GM12873 (cell line): ENCODE data around the gene KIFAP3.

Source experiments
- TF ChIP-seq, protein P1 (sequence below): IDR thresholded peaks from 2 replicates; pipeline ENCODE4 v1.5.1; 2012; ENCODE audit warnings: low read depth, mild to moderate bottlenecking, moderate library complexity, low read length, control low read depth; ENCODE audit not compliant: insufficient read depth; ENCODE audit errors: missing control alignments

KIFAP3 gene

DNA sequence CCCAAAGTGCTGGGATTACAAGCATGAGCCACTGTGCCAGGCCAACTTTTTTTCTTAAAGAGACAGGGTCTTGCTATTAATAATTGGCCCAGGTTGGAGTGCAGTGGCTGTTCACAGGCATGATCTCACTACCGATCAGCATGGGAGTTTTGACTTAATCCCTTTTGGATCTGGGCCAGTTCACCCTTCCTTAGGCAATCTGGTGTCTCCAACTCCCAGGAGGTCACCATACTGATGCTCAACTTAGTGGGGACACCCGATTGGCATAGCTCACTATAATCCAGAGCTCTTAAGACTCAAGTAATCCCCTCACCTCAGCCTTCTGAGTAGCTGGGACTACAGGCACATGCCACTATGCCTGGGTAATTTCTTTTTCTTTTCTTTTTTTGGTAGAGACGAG is 116.6 kb downstream of the KIFAP3 start:
- TF ChIP-seq, protein P1, sequence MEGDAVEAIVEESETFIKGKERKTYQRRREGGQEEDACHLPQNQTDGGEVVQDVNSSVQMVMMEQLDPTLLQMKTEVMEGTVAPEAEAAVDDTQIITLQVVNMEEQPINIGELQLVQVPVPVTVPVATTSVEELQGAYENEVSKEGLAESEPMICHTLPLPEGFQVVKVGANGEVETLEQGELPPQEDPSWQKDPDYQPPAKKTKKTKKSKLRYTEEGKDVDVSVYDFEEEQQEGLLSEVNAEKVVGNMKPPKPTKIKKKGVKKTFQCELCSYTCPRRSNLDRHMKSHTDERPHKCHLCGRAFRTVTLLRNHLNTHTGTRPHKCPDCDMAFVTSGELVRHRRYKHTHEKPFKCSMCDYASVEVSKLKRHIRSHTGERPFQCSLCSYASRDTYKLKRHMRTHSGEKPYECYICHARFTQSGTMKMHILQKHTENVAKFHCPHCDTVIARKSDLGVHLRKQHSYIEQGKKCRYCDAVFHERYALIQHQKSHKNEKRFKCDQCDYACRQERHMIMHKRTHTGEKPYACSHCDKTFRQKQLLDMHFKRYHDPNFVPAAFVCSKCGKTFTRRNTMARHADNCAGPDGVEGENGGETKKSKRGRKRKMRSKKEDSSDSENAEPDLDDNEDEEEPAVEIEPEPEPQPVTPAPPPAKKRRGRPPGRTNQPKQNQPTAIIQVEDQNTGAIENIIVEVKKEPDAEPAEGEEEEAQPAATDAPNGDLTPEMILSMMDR: no peak

DNA sequence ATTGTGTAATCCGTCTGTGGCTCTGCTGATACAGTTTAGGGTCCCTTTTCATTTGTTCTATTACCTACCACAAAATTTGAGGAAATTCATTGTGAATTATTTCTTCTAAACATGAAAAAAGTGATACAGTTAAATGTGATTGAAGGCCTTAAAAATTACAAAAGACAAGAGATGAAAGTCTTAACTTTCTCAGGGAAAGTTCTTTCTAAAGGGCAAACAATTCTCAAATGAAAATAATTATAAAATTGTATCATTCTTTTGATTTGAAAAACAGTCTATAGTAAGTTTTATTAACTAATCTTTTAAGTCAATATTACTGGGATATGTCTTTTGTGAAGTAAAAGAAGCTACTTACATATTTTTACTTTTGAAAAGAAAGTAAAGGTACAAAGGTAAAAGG is 123.4 kb downstream of the KIFAP3 start:
- TF ChIP-seq, protein P1: no peak

DNA sequence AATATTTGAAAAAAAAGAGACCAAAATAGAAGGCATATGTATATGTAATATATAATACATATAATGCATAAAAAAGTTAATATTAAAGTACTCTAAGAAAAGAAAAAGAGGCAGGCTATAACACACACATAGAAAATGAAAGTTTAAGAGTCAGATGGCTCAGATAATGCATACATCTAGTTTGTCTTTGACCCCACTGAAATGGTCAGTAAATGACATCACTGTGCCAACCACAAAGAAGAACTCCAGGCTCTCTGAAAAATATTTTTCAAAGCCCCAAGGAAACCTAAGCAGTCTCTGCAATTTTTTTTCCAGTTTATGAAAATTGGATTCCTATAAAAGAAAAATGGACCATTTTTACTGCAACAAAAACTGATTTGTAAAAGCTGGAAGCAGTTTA is 125.4 kb downstream of the KIFAP3 start:
- TF ChIP-seq, protein P1: no peak

DNA sequence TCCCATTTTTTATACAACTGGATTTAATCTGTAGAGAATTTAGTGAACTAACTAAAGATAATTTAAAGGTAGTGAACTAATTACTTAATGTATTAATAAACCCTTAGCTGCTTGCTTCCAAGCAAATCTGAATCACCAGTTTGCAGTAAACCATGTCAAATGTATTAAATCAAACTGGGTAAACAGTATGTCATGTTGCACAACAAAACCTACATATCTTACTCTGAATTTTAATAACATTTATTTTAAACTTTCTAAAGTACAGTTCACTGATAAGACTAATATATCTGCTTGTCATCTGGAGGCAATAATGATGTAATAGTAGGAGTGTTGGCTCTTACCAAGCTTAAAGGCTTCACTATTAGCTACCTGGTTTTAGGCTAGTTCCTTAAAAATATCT is 128.3 kb downstream of the KIFAP3 start:
- TF ChIP-seq, protein P1: no peak

DNA sequence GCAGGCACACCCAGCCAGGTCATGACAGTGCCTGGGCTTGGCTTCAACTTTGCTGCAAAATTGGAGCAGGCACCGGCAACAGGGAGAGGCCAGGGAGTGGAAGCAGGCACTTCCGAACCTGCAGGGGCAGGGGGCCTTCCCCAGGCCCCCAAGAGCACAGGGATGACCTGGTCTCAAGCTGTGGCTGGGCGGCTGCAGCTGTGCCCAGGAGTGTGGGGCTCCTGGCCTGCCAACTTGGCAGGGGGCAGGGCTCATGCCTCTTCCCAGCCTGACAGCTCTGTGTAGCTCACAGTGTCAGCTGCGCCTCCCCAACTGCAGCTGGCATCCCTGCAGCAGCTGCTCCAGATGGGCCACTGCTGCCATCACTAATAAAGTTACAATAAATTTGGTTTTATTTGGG is 129.3 kb downstream of the KIFAP3 start:
- TF ChIP-seq, protein P1: no peak

DNA sequence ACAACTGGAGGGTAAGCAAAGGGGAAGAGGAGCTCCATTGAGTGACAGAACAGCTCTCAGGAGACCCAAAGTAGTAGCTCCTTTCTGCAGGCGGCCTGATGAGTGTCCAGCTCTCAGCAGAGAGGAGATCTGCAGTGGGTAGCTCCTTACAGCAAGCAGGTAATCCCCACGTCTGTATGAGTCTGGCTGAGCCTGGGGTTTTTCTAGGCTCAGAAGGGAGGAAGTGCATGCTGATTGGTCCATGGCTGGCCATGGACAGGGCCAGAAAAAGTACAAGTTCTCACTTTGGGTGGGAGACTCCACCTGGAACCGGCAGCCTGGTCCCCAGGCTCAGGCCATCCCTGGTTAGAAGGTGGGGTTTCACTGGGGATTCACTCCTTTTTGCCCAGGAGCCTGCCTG is 129.9 kb downstream of the KIFAP3 start:
- TF ChIP-seq, protein P1: no peak

DNA sequence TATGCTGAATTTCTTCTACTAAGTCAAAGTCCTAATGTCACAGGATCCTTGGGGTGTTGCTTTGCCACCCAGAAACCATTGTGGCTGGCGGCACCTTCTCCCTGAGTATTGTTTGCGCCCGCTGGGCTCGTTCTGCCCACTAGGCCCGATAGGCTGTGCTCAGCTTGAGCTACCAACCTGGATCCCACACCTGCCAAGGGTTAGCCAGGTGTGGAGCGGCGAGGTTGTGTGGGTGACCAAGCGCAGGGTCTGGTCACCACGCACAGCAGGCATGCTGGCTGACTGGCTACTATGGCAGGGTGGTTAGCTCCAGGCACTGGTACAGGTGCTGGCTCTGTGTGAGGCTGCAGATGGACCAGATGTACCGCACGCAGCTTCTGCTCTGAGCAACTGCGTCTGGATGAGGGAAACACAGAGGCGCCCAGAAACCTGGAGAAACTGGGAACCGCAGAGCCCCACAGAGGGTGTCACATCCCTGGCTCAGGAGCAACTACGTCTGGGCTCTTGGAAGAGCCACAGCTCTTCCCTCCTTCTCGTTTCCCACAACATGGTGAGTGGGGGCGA is 130.4 kb downstream of the KIFAP3 start:
- TF ChIP-seq, protein P1: no peak
